Measurements from ENCODE around the gene OR2W3.

DNA sequence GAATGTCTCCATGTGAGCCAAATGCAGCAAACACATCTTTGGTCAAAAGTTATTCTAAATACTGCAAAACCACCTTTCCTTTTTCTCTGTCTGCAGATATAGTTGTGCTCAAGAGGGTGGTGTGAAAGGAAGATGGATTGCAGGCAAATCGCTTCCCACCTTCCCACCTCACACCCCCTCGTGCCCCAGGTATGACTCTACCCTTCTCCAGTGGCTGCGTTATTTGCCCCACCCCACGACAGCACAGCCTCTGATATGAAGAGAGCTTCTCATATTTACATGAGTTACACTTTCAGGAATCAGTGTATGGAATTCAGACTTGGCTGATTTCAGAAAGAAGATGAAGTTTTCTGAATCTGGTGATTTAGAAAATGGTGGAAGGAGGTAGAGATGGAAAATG is 32.6 kb upstream of the OR2W3 start:
- TF ChIP-seq, protein P1, sequence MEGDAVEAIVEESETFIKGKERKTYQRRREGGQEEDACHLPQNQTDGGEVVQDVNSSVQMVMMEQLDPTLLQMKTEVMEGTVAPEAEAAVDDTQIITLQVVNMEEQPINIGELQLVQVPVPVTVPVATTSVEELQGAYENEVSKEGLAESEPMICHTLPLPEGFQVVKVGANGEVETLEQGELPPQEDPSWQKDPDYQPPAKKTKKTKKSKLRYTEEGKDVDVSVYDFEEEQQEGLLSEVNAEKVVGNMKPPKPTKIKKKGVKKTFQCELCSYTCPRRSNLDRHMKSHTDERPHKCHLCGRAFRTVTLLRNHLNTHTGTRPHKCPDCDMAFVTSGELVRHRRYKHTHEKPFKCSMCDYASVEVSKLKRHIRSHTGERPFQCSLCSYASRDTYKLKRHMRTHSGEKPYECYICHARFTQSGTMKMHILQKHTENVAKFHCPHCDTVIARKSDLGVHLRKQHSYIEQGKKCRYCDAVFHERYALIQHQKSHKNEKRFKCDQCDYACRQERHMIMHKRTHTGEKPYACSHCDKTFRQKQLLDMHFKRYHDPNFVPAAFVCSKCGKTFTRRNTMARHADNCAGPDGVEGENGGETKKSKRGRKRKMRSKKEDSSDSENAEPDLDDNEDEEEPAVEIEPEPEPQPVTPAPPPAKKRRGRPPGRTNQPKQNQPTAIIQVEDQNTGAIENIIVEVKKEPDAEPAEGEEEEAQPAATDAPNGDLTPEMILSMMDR (IDR thresholded peaks at IDR 0.05) = no peak
- TF ChIP-seq POLR2A (IDR thresholded peaks at IDR 0.05) = no peak

Data from prostate gland (tissue), 2 donors.